Measurements from ENCODE around the gene TRAF3.

The TRAF3 gene

DNA sequence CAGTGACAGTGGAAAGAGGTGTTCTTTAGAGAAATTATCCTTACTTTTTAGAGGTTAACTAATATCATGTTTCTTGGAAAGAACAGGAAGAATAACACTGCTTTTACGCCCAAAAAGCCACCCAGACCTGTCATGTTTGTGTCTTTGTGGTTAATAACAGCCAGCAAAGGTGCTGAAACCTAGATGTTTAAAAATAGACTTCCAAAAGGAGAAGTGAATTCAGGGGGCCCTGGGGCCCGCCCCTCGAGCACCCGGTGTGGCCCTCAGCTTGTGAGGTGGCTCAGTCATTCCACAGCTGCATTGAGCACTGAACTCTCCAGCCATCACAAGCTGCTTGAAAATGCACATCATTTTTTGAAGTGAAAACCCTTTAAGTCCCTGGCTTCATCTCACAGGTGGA, 124.4 kb downstream of the TRAF3 start:
- Histone ChIP-seq H3K9me3 (peaks cover 7% of the 10 kb centered on the region; the same call in 1 of the 2 replicates), H3K36me3 (replicated peaks) (peaks cover 46% of the 10 kb centered on the region), H3K4me1 (no peaks in the 10 kb centered on the region), H3K4me3 (no peak overlapping the region), H3K27me3 (ENCODE audit: low read depth) (no peaks in the 10 kb centered on the region)
- DNase-seq (ENCODE audit: low spot score in 2 of 2) = no peak
- in situ Hi-C loops (cut with MboI; ENCODE audit: low sequenced_read_pairs) = no loop called here

GRCh38 chr14:102902086-102902485, 124.8 kb downstream of the TRAF3 start:
- peaks cover 8% of the 10 kb centered on the region; the same call in 1 of the 2 replicates for H3K9me3 ChIP-seq
- no peaks in the 10 kb centered on the region for H3K27me3 ChIP-seq (ENCODE audit: low read depth)
- H3K36me3 ChIP-seq (replicated peaks) = peaks cover 49% of the 10 kb centered on the region
- in situ Hi-C loops (cut with MboI; ENCODE audit: low sequenced_read_pairs) = no loop called here
- no peak for DNase-seq (ENCODE audit: low spot score in 2 of 2)
- H3K4me3 ChIP-seq = no peak overlapping the region
- H3K4me1 ChIP-seq = no peaks in the 10 kb centered on the region

- peaks cover 43% of the 10 kb centered on the region for H3K36me3 ChIP-seq (replicated peaks)
- H3K27me3 ChIP-seq (ENCODE audit: low read depth) = no peaks in the 10 kb centered on the region
- peaks cover 8% of the 10 kb centered on the region; the same call in 1 of the 2 replicates for H3K9me3 ChIP-seq
- no peaks in the 10 kb centered on the region for H3K4me1 ChIP-seq
- DNase-seq (ENCODE audit: low spot score in 2 of 2) = no peak
- in situ Hi-C loops (cut with MboI; ENCODE audit: low sequenced_read_pairs) = no loop called here
- no peak overlapping the region for H3K4me3 ChIP-seq
These were observed 125.4 kb downstream of the TRAF3 start for GRCh38 chr14:102902523-102903247.

- H3K36me3 ChIP-seq (replicated peaks) = peaks cover 38% of the 10 kb centered on the region
- in situ Hi-C loops (cut with MboI; ENCODE audit: low sequenced_read_pairs) = no loop called here
- DNase-seq (ENCODE audit: low spot score in 2 of 2) = no peak
- peaks cover 8% of the 10 kb centered on the region; the same call in 1 of the 2 replicates for H3K9me3 ChIP-seq
- no peak overlapping the region for H3K4me3 ChIP-seq
- H3K4me1 ChIP-seq = no peaks in the 10 kb centered on the region
- no peaks in the 10 kb centered on the region for H3K27me3 ChIP-seq (ENCODE audit: low read depth)
These were observed 126.1 kb downstream of the TRAF3 start for GRCh38 chr14:102903248-102903888.

DNA sequence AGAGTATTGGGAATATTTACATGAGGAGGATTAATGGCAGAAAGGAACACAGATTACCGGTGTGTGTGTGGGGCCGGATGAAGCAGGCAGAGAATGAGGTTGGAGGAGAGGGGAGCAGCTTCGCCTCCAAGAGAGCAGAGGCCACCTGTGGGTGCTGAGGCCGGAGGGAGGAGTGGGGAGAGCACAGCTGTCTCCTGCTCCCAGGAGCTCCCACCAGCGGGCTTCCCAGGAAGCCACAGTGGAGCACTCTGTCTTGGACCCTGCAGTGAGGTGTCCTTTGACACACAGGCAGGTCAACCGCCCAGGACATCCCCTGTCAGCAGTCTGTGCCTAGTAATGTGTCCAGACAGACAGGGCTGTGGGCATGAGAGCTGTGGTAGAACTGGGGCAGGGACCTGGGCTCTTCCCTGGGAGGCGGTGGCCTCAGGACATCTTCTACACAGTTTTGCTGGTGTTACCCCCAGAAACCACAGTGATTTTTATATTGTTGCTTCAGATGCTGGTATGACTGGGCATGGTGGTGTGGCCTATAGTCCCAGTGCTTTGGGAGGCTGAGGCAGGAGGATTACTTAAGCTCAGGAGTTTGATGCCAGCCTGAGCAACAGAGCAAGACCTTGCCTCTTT, 126.8 kb downstream of the TRAF3 start:
- Histone ChIP-seq H3K9me3 (peaks cover 8% of the 10 kb centered on the region; the same call in 1 of the 2 replicates), H3K4me1 (no peaks in the 10 kb centered on the region), H3K27me3 (ENCODE audit: low read depth) (no peaks in the 10 kb centered on the region), H3K36me3 (replicated peaks) (peaks cover 37% of the 10 kb centered on the region), H3K4me3 (no peak overlapping the region)
- in situ Hi-C loops (cut with MboI; ENCODE audit: low sequenced_read_pairs) = no loop called here
- DNase-seq (ENCODE audit: low spot score in 2 of 2) = no peak

GRCh38 chr14:102905116-102906108, 128.2 kb downstream of the TRAF3 start:
- in situ Hi-C loops (cut with MboI; ENCODE audit: low sequenced_read_pairs) = no loop called here
- no peak for DNase-seq (ENCODE audit: low spot score in 2 of 2)
- Histone ChIP-seq H3K36me3 (replicated peaks) (peaks cover 37% of the 10 kb centered on the region), H3K4me1 (no peaks in the 10 kb centered on the region), H3K9me3 (peaks cover 8% of the 10 kb centered on the region; the same call in 1 of the 2 replicates), H3K4me3 (no peak overlapping the region), H3K27me3 (ENCODE audit: low read depth) (no peaks in the 10 kb centered on the region)

DNA sequence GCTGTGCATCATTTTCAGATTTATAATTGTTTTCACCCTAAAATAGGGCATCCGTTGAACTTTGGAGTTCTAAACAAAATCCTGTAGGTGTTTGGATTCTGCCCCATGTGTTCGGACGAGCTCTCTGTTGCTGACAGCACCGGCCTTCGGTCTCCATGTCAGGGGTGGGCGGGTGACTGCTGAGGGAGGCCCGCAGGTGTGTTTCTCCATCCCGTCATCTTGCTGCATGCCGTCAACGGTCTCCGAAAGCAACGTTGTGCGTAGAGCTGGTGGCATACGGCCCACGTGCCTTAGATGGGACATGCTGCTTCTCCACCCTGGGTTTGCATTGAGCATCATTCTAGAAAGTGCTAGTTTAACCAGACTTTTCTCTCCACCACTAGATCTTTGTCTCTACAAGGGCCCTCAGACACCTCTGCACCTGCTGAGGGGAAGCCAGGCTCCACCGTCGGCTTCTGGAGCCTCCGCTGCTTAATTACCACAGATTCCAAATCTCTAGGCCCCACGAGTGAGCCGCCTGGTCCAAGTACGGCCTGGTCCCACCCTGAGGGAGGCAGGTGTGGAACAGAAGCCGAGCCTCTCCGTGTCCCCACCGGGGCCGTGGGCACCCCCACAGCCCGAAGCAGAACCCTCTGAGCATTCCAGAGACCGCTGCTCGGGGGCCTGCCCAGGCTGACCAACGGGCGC, 129.5 kb downstream of the TRAF3 start:
- Histone ChIP-seq H3K27me3 (ENCODE audit: low read depth) (no peaks in the 10 kb centered on the region), H3K36me3 (replicated peaks) (peaks cover 39% of the 10 kb centered on the region), H3K9me3 (peaks cover 8% of the 10 kb centered on the region; the same call in 1 of the 2 replicates), H3K4me3 (no peak overlapping the region), H3K4me1 (no peaks in the 10 kb centered on the region)
- in situ Hi-C loops (cut with MboI; ENCODE audit: low sequenced_read_pairs) = no loop called here
- no peak for DNase-seq (ENCODE audit: low spot score in 2 of 2)

DNA sequence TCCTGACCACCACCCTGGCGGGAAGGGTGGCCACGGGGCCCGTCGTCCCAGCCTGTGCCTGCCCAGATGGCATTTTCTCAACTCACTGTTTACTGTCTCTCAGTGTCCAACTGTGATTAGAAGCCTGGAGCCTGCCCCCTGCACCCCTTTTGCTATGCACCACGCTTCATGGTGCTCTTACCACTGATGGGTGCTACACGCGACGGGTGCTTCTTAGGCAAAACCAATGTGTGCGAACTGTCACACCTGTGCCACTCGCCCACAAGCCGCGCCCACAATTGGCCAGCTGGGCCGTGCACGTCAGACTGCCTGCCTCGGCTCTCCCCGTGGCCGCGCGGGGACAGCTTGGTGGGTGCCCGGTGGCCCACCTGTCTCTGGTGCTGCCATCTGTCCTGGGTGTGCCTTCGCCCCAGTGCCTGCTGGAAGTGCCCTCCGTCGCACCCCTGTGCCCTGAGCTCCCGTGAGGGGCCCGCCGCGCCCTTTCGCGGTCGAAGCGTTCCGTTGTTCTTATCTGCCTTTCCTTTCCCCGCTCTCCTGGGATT, 130.1 kb downstream of the TRAF3 start:
- Histone ChIP-seq H3K9me3 (peaks cover 8% of the 10 kb centered on the region; the same call in 1 of the 2 replicates), H3K27me3 (ENCODE audit: low read depth) (no peaks in the 10 kb centered on the region), H3K36me3 (replicated peaks) (peaks cover 36% of the 10 kb centered on the region), H3K4me1 (no peaks in the 10 kb centered on the region), H3K4me3 (no peak overlapping the region)
- in situ Hi-C loops (cut with MboI; ENCODE audit: low sequenced_read_pairs) = no loop called here
- DNase-seq (ENCODE audit: low spot score in 2 of 2) = no peak

GRCh38 chr14:102907980-102908730, 130.9 kb downstream of the TRAF3 start:
- in situ Hi-C loops (cut with MboI; ENCODE audit: low sequenced_read_pairs) = no loop called here
- no peak for DNase-seq (ENCODE audit: low spot score in 2 of 2)
- H3K9me3 ChIP-seq = peaks cover 8% of the 10 kb centered on the region; the same call in 1 of the 2 replicates
- no peaks in the 10 kb centered on the region for H3K27me3 ChIP-seq (ENCODE audit: low read depth)
- no peak overlapping the region for H3K4me3 ChIP-seq
- no peaks in the 10 kb centered on the region for H3K4me1 ChIP-seq
- H3K36me3 ChIP-seq (replicated peaks) = peaks cover 33% of the 10 kb centered on the region

GRCh38 chr14:102908766-102909455, 131.7 kb downstream of the TRAF3 start:
- Histone ChIP-seq H3K9me3 (peaks cover 8% of the 10 kb centered on the region; the same call in 1 of the 2 replicates), H3K4me1 (no peaks in the 10 kb centered on the region), H3K36me3 (replicated peaks) (peaks cover 27% of the 10 kb centered on the region), H3K27me3 (ENCODE audit: low read depth) (no peaks in the 10 kb centered on the region), H3K4me3 (no peak overlapping the region)
- no peak for DNase-seq (ENCODE audit: low spot score in 2 of 2)
- in situ Hi-C loops (cut with MboI; ENCODE audit: low sequenced_read_pairs) = no loop called here

DNA sequence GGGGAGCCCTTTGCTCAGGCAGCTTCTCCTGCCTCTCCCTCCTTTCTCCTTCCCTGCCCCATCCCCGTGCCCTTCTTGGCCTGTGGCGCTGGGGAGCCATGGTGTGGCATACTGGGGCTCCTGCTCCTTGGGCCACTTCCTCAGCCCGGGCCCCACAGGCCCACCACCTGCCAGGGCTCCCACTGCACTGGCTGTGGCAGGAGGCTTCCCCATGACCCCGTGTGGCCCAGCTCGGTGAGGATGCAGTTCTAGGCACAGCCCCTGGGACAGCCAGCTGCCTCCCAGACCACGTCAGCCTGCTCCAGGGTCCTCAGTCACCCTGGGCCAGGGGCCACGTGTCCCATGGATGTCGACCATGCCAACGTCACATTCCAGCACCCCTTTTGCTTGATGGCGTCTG, 132.2 kb downstream of the TRAF3 start:
- peaks cover 8% of the 10 kb centered on the region; the same call in 1 of the 2 replicates for H3K9me3 ChIP-seq
- no peak overlapping the region for H3K4me3 ChIP-seq
- H3K36me3 ChIP-seq (replicated peaks) = peaks cover 25% of the 10 kb centered on the region
- no peaks in the 10 kb centered on the region for H3K27me3 ChIP-seq (ENCODE audit: low read depth)
- in situ Hi-C loops (cut with MboI; ENCODE audit: low sequenced_read_pairs) = no loop called here
- DNase-seq (ENCODE audit: low spot score in 2 of 2) = no peak
- no peaks in the 10 kb centered on the region for H3K4me1 ChIP-seq
